Activated naive CD8-positive, alpha-beta T cell treated with anti-CD3 and anti-CD28 coated beads, Interleukin-2, amount 10 ng/mL, durations not matched to agents 7 days and 5 days (primary cell): ENCODE data around the gene C9orf43. TPM values are rescaled to one million over a fixed set of nuclear protein-coding genes. Genes with fewer than 3 reads are reported as not detected.
"Not testable (repeated sequence)": the region's sequence is repeated elsewhere in the genome, so short reads cannot be mapped to it uniquely, and the experiment has no call there.

Experiments used
- ATAC-seq: fragments of 150-1000 bp; cut with Tn5 transposase; one replicate; pipeline ENCODE4 v1.10.0; 2021; ENCODE audit warnings: low read depth, moderate library complexity
- POLR2A ChIA-PET: fragments of 350-600 bp; sonication (Branson Sonifier 250); formaldehyde crosslinking; loops from one replicate; lab custom pipeline; 2021; ENCODE audit warnings: antibody characterized with exemption; lab: Charles Lee
- DNase-seq: peaks from one replicate; pipeline ENCODE4 v3.0.0; 2021
- H3K27ac Mint-ChIP-seq: one replicate; pipeline ENCODE4 v1.8.0; 2022; ENCODE audit warnings: mild to moderate bottlenecking, mixed read lengths
- H3K27me3 Mint-ChIP-seq: one replicate; pipeline ENCODE4 v1.8.0; 2022; ENCODE audit warnings: mild to moderate bottlenecking, moderate library complexity, mixed read lengths
- H3K36me3 Mint-ChIP-seq: one replicate; pipeline ENCODE4 v1.8.0; 2021; ENCODE audit warnings: mild to moderate bottlenecking, mixed read lengths
- H3K4me1 Mint-ChIP-seq: one replicate; pipeline ENCODE4 v1.8.0; 2021; ENCODE audit warnings: mixed read lengths
- H3K4me3 Mint-ChIP-seq: one replicate; pipeline ENCODE4 v1.8.0; 2022; ENCODE audit warnings: mild to moderate bottlenecking, moderate library complexity, mixed read lengths
- H3K9me3 Mint-ChIP-seq: one replicate; pipeline ENCODE4 v1.8.0; 2021; ENCODE audit warnings: mixed read lengths
- total RNA-seq, 2 experiments: library from RNA; stranded (reverse); gene quantifications; one replicate each; pipeline ENCODE4 v1.2.3, GENCODE V29; 2021

The C9orf43 gene
- under 1 TPM; 0.36 to 0.54 TPM for total RNA-seq

GRCh38 chr9:113410207-113410864 lies at the start of gene C9orf43, which contains the start of gene POLE3:
TSS of gene C9orf43 (plus strand) at chr9:113410747. CDS start at chr9:113413494, 2,747 bp downstream.
TSS of gene POLE3 (minus strand) at chr9:113410675. CDS start at chr9:113410293, 382 bp downstream.
- Mint-ChIP-seq H3K27ac (peak within 1 kb of the TSS; percentile 100), H3K27me3 (no peaks in the 10 kb centered on the region), H3K4me3 (peak within 1 kb of the TSS; percentile 96), H3K36me3 (peaks cover 14% of the 10 kb centered on the region), H3K9me3 (no peaks in the 10 kb centered on the region), H3K4me1 (peaks cover 18% of the 10 kb centered on the region)
- peak; percentile 96 for ATAC-seq
- DNase-seq: peak; percentile 97
- POLR2A ChIA-PET: interaction anchor here (0.6 to 3.0 kb wide), 22 partner anchors 10 to 255 kb away, joined by 3 to 33 read pairs (median 5); partner anchors contain the start of genes ALAD, BSPRY, CDC26 and FKBP15

GRCh38 chr9:113361304-113362018 lies 49.1 kb upstream of the C9orf43 start:
- ATAC-seq: no peak

GRCh38 chr9:113363336-113363735 lies 47.2 kb upstream of the C9orf43 start:
- no peak overlapping the region for H3K27ac Mint-ChIP-seq
- POLR2A ChIA-PET: no interaction called here
- H3K4me1 Mint-ChIP-seq: peaks cover 2% of the 10 kb centered on the region
- peaks cover 10% of the 10 kb centered on the region for H3K36me3 Mint-ChIP-seq
- H3K9me3 Mint-ChIP-seq: no peaks in the 10 kb centered on the region
- H3K4me3 Mint-ChIP-seq: no peak overlapping the region
- no peaks in the 10 kb centered on the region for H3K27me3 Mint-ChIP-seq
- no peak for ATAC-seq
- DNase-seq: no peak

More at GRCh38 chr9:113361304-113362018, 49.1 kb upstream of the C9orf43 start:
- Mint-ChIP-seq H3K4me1 (peaks cover 2% of the 10 kb centered on the region), H3K9me3 (no peaks in the 10 kb centered on the region), H3K36me3 (peaks cover 8% of the 10 kb centered on the region), H3K27me3 (no peaks in the 10 kb centered on the region), H3K27ac (no peak overlapping the region), H3K4me3 (no peak overlapping the region)
- no peak for DNase-seq
- POLR2A ChIA-PET: interaction anchor here (0.7 kb wide), 1 partner anchor 12 kb away, joined by 3 read pairs; no protein-coding TSS in a partner anchor

GRCh38 chr9:113364951-113365350 lies 45.6 kb upstream of the C9orf43 start:
- DNase-seq: no peak
- H3K4me1 Mint-ChIP-seq: peaks cover 2% of the 10 kb centered on the region
- no peaks in the 10 kb centered on the region for H3K27me3 Mint-ChIP-seq
- peaks cover 6% of the 10 kb centered on the region for H3K36me3 Mint-ChIP-seq
- ATAC-seq: no peak
- POLR2A ChIA-PET: interaction anchor here (0.6 to 1.5 kb wide), 2 partner anchors 12 to 49 kb away, joined by 3 to 4 read pairs; partner anchors contain the start of gene HDHD3
- no peak overlapping the region for H3K27ac Mint-ChIP-seq
- no peaks in the 10 kb centered on the region for H3K9me3 Mint-ChIP-seq
- no peak overlapping the region for H3K4me3 Mint-ChIP-seq

- POLR2A ChIA-PET, H3K9me3 Mint-ChIP-seq, ATAC-seq, H3K4me3 Mint-ChIP-seq, H3K27ac Mint-ChIP-seq, H3K27me3 Mint-ChIP-seq, DNase-seq, H3K4me1 Mint-ChIP-seq, H3K36me3 Mint-ChIP-seq: not testable (repeated sequence)
Measured at GRCh38 chr9:113365652-113366051, 44.9 kb upstream of the C9orf43 start.

- H3K27me3 Mint-ChIP-seq: no peaks in the 10 kb centered on the region
- ATAC-seq (no peak), DNase-seq (no peak)
- no peak overlapping the region for H3K4me3 Mint-ChIP-seq
- H3K4me1 Mint-ChIP-seq: peaks cover 6% of the 10 kb centered on the region
- no peaks in the 10 kb centered on the region for H3K9me3 Mint-ChIP-seq
- POLR2A ChIA-PET: interaction anchor here (1.6 kb wide), 1 partner anchor 19 kb away, joined by 5 read pairs; the partner anchor contains the start of gene BSPRY
- peaks cover 9% of the 10 kb centered on the region for H3K36me3 Mint-ChIP-seq
- H3K27ac Mint-ChIP-seq: no peak overlapping the region
Measured at GRCh38 chr9:113368348-113368981, 42.1 kb upstream of the C9orf43 start.

- no peak for ATAC-seq
- peaks cover 9% of the 10 kb centered on the region for H3K36me3 Mint-ChIP-seq
- no peak overlapping the region for H3K27ac Mint-ChIP-seq
- POLR2A ChIA-PET: no interaction called here
- H3K4me3 Mint-ChIP-seq: no peak overlapping the region
- no peaks in the 10 kb centered on the region for H3K9me3 Mint-ChIP-seq
- DNase-seq: no peak
- H3K4me1 Mint-ChIP-seq: peaks cover 6% of the 10 kb centered on the region
- no peaks in the 10 kb centered on the region for H3K27me3 Mint-ChIP-seq
Measured at GRCh38 chr9:113368982-113369854, 41.3 kb upstream of the C9orf43 start.

- Mint-ChIP-seq H3K4me3 (no peak overlapping the region), H3K9me3 (no peaks in the 10 kb centered on the region), H3K27ac (no peak overlapping the region), H3K4me1 (peaks cover 6% of the 10 kb centered on the region), H3K27me3 (no peaks in the 10 kb centered on the region), H3K36me3 (peaks cover 9% of the 10 kb centered on the region)
- POLR2A ChIA-PET: interaction anchor here (0.7 kb wide), 1 partner anchor 607 kb away, joined by 3 read pairs; no protein-coding TSS in a partner anchor
- DNase-seq (no peak), ATAC-seq (no peak)
Measured at GRCh38 chr9:113369855-113370140, 40.7 kb upstream of the C9orf43 start.

GRCh38 chr9:113370806-113371325 lies 39.7 kb upstream of the C9orf43 start:
- H3K27ac Mint-ChIP-seq: no peak overlapping the region
- POLR2A ChIA-PET: interaction anchor here (0.8 kb wide), 1 partner anchor 21 kb away, joined by 3 read pairs; no protein-coding TSS in a partner anchor
- H3K4me3 Mint-ChIP-seq: no peak overlapping the region
- ATAC-seq (no peak), DNase-seq (no peak)
- H3K27me3 Mint-ChIP-seq: no peaks in the 10 kb centered on the region
- peaks cover 11% of the 10 kb centered on the region for H3K36me3 Mint-ChIP-seq
- peaks cover 15% of the 10 kb centered on the region for H3K4me1 Mint-ChIP-seq
- no peaks in the 10 kb centered on the region for H3K9me3 Mint-ChIP-seq

- no peak for DNase-seq
- POLR2A ChIA-PET: interaction anchor here (0.7 kb wide), 1 partner anchor 12 kb away, joined by 4 read pairs; no protein-coding TSS in a partner anchor
- ATAC-seq: no peak
- Mint-ChIP-seq H3K27ac (no peak overlapping the region), H3K9me3 (no peaks in the 10 kb centered on the region), H3K4me1 (peaks cover 15% of the 10 kb centered on the region), H3K4me3 (no peak overlapping the region), H3K36me3 (peaks cover 9% of the 10 kb centered on the region), H3K27me3 (no peaks in the 10 kb centered on the region)
Measured at GRCh38 chr9:113372059-113372458, 38.5 kb upstream of the C9orf43 start.

- peak overlapping the region; percentile 21 for H3K27ac Mint-ChIP-seq
- no peak for DNase-seq
- H3K9me3 Mint-ChIP-seq: no peaks in the 10 kb centered on the region
- peaks cover 15% of the 10 kb centered on the region for H3K4me1 Mint-ChIP-seq
- H3K27me3 Mint-ChIP-seq: no peaks in the 10 kb centered on the region
- no peak overlapping the region for H3K4me3 Mint-ChIP-seq
- H3K36me3 Mint-ChIP-seq: peaks cover 9% of the 10 kb centered on the region
- POLR2A ChIA-PET: interaction anchor here (0.6 to 1.3 kb wide), 2 partner anchors 12 kb away, joined by 3 read pairs; no protein-coding TSS in a partner anchor
- ATAC-seq: no peak
Measured at GRCh38 chr9:113373256-113373655, 37.3 kb upstream of the C9orf43 start.

- ATAC-seq (no peak), DNase-seq (no peak)
- Mint-ChIP-seq H3K27me3 (no peaks in the 10 kb centered on the region), H3K4me1 (peaks cover 15% of the 10 kb centered on the region), H3K27ac (no peak overlapping the region), H3K36me3 (peaks cover 9% of the 10 kb centered on the region), H3K4me3 (no peak overlapping the region), H3K9me3 (no peaks in the 10 kb centered on the region)
- POLR2A ChIA-PET: interaction anchor here (0.7 to 1.3 kb wide), 2 partner anchors 12 to 1967 kb away, joined by 3 read pairs; no protein-coding TSS in a partner anchor
Measured at GRCh38 chr9:113373676-113374392, 36.7 kb upstream of the C9orf43 start.
